GM10248 (cell line): Measurements from ENCODE around the gene CRB2.

Experiments used
- CTCF ChIA-PET: fragments of 300-600 bp; sonication (Branson Sonifier 250); formaldehyde crosslinking; extraction: SDS; loops from one replicate; lab custom pipeline; 2021; ENCODE audit warnings: antibody characterized with exemption; lab: Yijun Ruan, JAX
- POLR2A ChIA-PET: fragments of 350-650 bp; sonication (Branson Sonifier 250); formaldehyde crosslinking; extraction: SDS; loops from one replicate; lab custom pipeline; 2020; ENCODE audit warnings: antibody characterized with exemption; lab: Yijun Ruan, JAX
- DNase-seq: peaks from one replicate; pipeline ENCODE4 v3.0.0; 2012; ENCODE audit errors: extremely low spot score
- CTCF ChIP-seq: IDR thresholded peaks from 2 replicates; pipeline ENCODE4 v1.5.1; 2012; ENCODE audit warnings: mild to moderate bottlenecking, low read depth; ENCODE audit errors: extremely low read depth, missing control alignments, control extremely low read depth

The CRB2 gene

DNA sequence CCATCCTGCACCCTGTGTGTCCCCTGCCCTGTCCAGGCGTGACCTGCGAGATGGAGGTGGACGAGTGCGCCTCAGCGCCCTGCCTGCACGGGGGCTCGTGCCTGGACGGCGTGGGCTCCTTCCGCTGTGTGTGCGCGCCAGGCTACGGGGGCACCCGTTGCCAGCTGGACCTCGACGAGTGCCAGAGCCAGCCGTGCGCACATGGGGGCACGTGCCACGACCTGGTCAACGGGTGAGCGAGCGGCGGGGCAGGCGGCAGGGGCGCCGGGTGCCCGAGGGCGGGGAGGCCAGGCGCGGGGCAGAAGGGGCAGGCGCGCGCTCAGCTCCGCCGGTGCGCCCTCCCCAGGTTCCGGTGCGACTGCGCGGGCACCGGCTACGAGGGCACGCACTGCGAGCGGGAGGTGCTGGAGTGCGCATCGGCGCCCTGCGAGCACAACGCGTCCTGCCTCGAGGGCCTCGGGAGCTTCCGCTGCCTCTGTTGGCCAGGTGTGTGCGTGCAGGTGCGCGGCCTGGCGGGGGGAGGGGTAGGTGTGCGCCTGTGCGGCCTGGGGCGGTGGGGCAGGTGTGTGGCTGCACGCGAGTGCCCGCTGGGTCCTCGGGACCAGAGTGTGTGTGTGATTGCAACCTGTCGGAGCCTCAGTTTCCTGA, 10.0 kb downstream of the CRB2 start:
- ChIA-PET CTCF (interaction anchor here (1.0 to 1.8 kb wide), 3 partner anchors 12 to 20 kb away, joined by 4 to 6 read pairs (median 6); no protein-coding TSS in a partner anchor), POLR2A (no interaction called here)
- no peak for TF ChIP-seq CTCF
- DNase-seq, result no peak

- TF ChIP-seq CTCF, result no peak
- ChIA-PET POLR2A (interaction anchor here (0.6 kb wide), 1 partner anchor 248 kb away, joined by 3 read pairs; no protein-coding TSS in a partner anchor), CTCF (interaction anchor here (1.2 to 2.5 kb wide), 4 partner anchors 8 to 18 kb away, joined by 4 to 9 read pairs (median 5); partner anchors contain the start of gene CRB2)
- DNase-seq, result no peak
Measured at GRCh38 chr9:123368023-123368422, 12.0 kb downstream of the CRB2 start.

GRCh38 chr9:123368536-123369153, 12.6 kb downstream of the CRB2 start:
- POLR2A ChIA-PET, result interaction anchor here (0.6 kb wide), 1 partner anchor 249 kb away, joined by 3 read pairs; no protein-coding TSS in a partner anchor
- CTCF ChIA-PET, result interaction anchor here (0.9 to 2.5 kb wide), 6 partner anchors 9 to 34 kb away, joined by 3 to 9 read pairs (median 4); partner anchors contain the start of gene CRB2

DNA sequence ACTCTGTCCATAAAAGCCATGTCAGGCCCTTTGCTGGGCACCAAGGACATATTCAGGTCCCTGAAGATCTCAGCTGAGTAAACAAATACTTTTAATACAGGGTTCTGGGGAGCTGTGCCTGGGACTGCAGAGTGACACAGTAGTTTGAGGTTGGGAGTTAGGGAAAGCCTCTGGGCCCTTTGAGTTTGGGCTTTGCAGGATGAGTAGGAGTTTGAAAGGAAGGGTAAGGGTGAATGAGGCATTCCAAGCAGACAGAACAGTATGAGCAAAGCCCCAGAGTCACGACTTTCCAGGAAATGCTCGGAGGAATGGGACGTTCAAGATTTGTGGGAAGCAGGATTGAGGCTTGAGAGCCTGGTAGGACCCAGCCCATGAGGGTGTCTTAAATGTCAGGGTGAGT, 13.3 kb downstream of the CRB2 start:
- TF ChIP-seq CTCF, result no peak
- CTCF ChIA-PET, result interaction anchor here (0.9 to 2.5 kb wide), 5 partner anchors 10 to 33 kb away, joined by 3 to 9 read pairs (median 5); partner anchors contain the start of gene CRB2
- DNase-seq, result no peak

More at GRCh38 chr9:123368536-123369153, 12.6 kb downstream of the CRB2 start:
- TF ChIP-seq CTCF, result no peak
- DNase-seq, result no peak

GRCh38 chr9:123370108-123370507, 14.1 kb downstream of the CRB2 start:
- DNase-seq, result no peak
- CTCF ChIA-PET, result interaction anchor here (1.2 to 2.7 kb wide), 3 partner anchors 15 to 20 kb away, joined by 3 to 8 read pairs (median 5); no protein-coding TSS in a partner anchor
- POLR2A ChIA-PET, result no interaction called here
- TF ChIP-seq CTCF, result no peak

More for the DNA sequence above, 13.3 kb downstream of the CRB2 start:
- POLR2A ChIA-PET, result no interaction called here

- CTCF ChIA-PET, result interaction anchor here (1.2 to 2.7 kb wide), 3 partner anchors 14 to 21 kb away, joined by 3 to 8 read pairs (median 5); no protein-coding TSS in a partner anchor
- POLR2A ChIA-PET, result interaction anchor here (0.5 kb wide), 1 partner anchor 341 kb away, joined by 3 read pairs; no protein-coding TSS in a partner anchor
- TF ChIP-seq CTCF, result no peak
- no peak for DNase-seq
Measured at GRCh38 chr9:123370526-123371227, 14.7 kb downstream of the CRB2 start.
